ENCODE data around the gene PIK3R1. TPM values are rescaled to one million over a fixed set of nuclear protein-coding genes. Genes with fewer than 3 reads are reported as not detected.

PIK3R1 gene
- total and polyA plus RNA-seq, 2 of the 4 experiments (the other 2 are of a cell fraction) = 2.4 to 9.3 TPM

GRCh38 chr5:68176253-68176652 is 39.3 kb upstream of the PIK3R1 start:
- Histone ChIP-seq H3K56ac (ENCODE audit: extremely low read depth, insufficient read depth, low read length) (no peak overlapping the region), H3K4me3 (ENCODE audit: insufficient read depth, low read depth, low read length) (no peak overlapping the region), H3K36me3 (ENCODE audit: control insufficient read depth, insufficient read depth, low read length) (no peaks in the 10 kb centered on the region), H4K20me1 (ENCODE audit: insufficient read depth, low read length) (no peaks in the 10 kb centered on the region), H3K9ac (ENCODE audit: low read depth, low read length) (no peak overlapping the region), H2AK5ac (ENCODE audit: low read depth, low read length) (no peak overlapping the region), H3K4me1 (ENCODE audit: control insufficient read depth, insufficient read depth, low read length) (no peaks in the 10 kb centered on the region), H2BK20ac (ENCODE audit: low read depth, low read length) (no peak overlapping the region), H2BK15ac (ENCODE audit: low read depth, low read length) (no peak overlapping the region), H2BK5ac (ENCODE audit: low read depth, low read length, poor library complexity, severe bottlenecking) (no peak overlapping the region), H2AFZ (replicated peaks; ENCODE audit: low read length, poor library complexity) (no peak overlapping the region), H4K8ac (ENCODE audit: low read depth in 2 of 2, low read length in 2 of 2) (no peak overlapping the region), H3K4me2 (ENCODE audit: low read depth, low read length) (no peak overlapping the region), H3K79me1 (ENCODE audit: low read depth in 1 of 2, low read length in 2 of 2) (no peaks in the 10 kb centered on the region), H3K27me3 (ENCODE audit: control insufficient read depth, insufficient read depth, low read length) (0 out of 2 replicates have a peak, but pooled peaks cover under 1% of the 10 kb centered on the region), H3K14ac (replicated peaks; ENCODE audit: low read depth, low read length) (no peak overlapping the region), H3K27ac (ENCODE audit: insufficient read depth, low read length) (no peak overlapping the region), H2AK9ac (replicated peaks; ENCODE audit: low read depth, low read length, poor library complexity) (no peak overlapping the region), H2BK120ac (ENCODE audit: low read depth, low read length) (no peak overlapping the region), H3K9me3 (ENCODE audit: control insufficient read depth, insufficient read depth, low read length) (no peaks in the 10 kb centered on the region), H3K18ac (ENCODE audit: low read depth, low read length) (no peak overlapping the region), H3K9me1 (ENCODE audit: insufficient read depth, low read length) (no peaks in the 10 kb centered on the region), H4K5ac (ENCODE audit: low read depth, low read length) (no peak overlapping the region), H3K4ac (ENCODE audit: low read depth, low read length) (no peak overlapping the region), H3K23ac (ENCODE audit: low read depth, low read length) (no peak overlapping the region), H4K91ac (ENCODE audit: insufficient read depth, low read depth, low read length) (no peak overlapping the region)
- no peak for ATAC-seq (ENCODE audit: low read depth)
- TF ChIP-seq NFE2L2 (IDR thresholded peaks at IDR 0.05; ENCODE audit: low read depth, low read length) (no peak), CHD1 (IDR thresholded peaks at IDR 0.05; ENCODE audit: low read depth, low read length) (no peak), CEBPB (IDR thresholded peaks at IDR 0.05; ENCODE audit: low read depth, low read length) (no peak), POLR2A (IDR thresholded peaks at IDR 0.05; ENCODE audit: low read depth, low read length) (no peak), RFX5 (IDR thresholded peaks at IDR 0.05; ENCODE audit: low read depth, low read length) (no peak), MAFK (IDR thresholded peaks at IDR 0.05; ENCODE audit: low read depth, low read length) (no peak), FOS (IDR thresholded peaks at IDR 0.05; ENCODE audit: low read depth, low read length) (no peak)
- 100% methylated on average over 1 of the region's 6 CpGs; no CpG with 5 or more reads in 1 of the 2 experiments for WGBS, 2 experiments (ENCODE audit: extremely low coverage in 2 of 2, insufficient read length in 1 of 2)
- no TSS peak for BruUV-seq (replicated peaks)
- intact Hi-C loops (cut with micrococcal nuclease) = no loop called here
- ChIA-PET CTCF (interaction anchor here (1.2 kb wide), 1 partner anchor 37 kb away, joined by 3 read pairs; no protein-coding TSS in a partner anchor), POLR2A (ENCODE audit: unreplicated experiment) (no interaction called here)
- DNase-seq = no peak
- dilution Hi-C loops (cut with HindIII; ENCODE audit: low sequenced_read_pairs, unreplicated experiment) = no loop called here
- in situ Hi-C loops (cut with MboI; ENCODE audit: low sequenced_read_pairs) = no loop called here
